Renal cortical epithelial cell (primary cell): ENCODE measurements around the gene RILPL1. TPM values are rescaled to one million over a fixed set of nuclear protein-coding genes. Genes with fewer than 3 reads are reported as not detected.
"Not testable (repeated sequence)": the region's sequence is repeated elsewhere in the genome, so short reads cannot be mapped to it uniquely, and the experiment has no call there.

ENCODE experiments used
- DNase-seq: peaks from one replicate; pipeline ENCODE4 v3.0.0-alpha.2; 2011; ENCODE audit warnings: low read depth
- total RNA-seq: library from RNA; depleted of rRNA; stranded (reverse); fragments of >200 nt; gene quantifications from 2 replicates; pipeline ENCODE4 v1.2.3, GENCODE V29; 2014

Gene RILPL1
- total RNA-seq, 1 donor from 2014 or later: 11.2 TPM

- DNase-seq: no peak
These were observed 64.7 kb downstream of the RILPL1 start for GRCh38 chr12:123468786-123469185.

- no peak for DNase-seq
These were observed 68.4 kb downstream of the RILPL1 start for GRCh38 chr12:123465084-123465483.

DNA sequence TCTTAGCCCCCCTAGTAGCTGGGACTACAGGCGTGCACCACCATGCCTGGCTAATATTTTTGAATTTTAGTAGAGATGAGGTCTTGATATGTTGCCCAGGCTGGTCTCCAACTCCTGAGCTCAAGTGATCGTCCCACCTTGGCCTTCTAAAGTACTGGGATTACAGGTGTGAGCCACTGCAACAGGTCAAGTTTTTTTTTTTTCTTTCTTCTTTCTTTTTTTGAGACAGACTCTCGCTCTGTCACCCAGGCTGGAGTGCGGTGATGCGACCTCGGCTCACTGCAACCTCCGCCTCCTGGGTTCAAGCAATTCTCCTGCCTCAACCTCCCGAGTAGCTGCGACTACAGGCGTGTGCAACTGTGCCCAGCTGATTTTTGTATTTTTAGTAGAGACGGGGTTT, 70.3 kb downstream of the RILPL1 start:
- not testable (repeated sequence) for DNase-seq

DNA sequence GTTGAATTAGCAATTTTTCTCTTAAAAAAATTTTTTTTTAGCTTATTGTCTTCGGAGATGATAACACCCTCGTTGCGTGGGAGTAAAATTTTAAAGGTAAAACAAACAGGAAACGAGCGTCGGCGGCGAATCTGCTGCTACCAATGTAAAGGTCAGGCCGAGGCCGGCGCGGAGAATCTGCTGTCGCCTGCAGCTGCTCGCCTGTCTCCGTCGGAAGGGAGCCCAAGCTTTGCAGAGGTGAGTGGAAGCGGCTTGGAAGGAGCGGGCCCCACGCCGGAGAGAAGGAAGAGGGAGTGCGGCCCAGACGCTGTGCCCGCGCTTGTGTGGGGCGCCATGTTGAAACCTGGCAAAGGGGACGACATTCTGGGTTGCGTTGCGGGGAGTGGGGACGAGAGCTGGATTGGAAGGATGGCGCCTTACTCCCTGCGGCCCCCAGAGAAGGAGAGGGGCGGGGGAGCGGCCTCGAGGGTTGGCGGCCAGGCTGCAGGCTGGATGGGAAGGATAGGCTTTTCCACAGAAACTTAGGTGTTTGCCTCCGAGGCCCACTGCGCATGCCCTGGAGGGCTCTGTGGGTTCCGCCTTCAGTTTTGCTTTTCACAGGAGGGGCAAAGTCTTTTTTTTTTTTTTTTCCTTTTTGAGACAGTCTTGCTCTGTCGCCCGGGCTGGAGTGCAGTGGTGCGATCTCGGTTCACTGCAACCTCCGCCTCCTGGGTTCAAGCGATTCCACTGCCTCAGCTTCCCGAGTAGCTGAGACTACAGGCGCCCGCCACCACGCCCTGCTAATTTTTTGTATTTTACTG, 75.3 kb downstream of the RILPL1 start, which contains the start of gene SNRNP35:
SNRNP35 (plus strand) TSS at position 160 of the 800 bp plus-strand sequence. CDS start 7,402 bp downstream, outside the sequence.
- DNase-seq: peak; percentile 74

DNA sequence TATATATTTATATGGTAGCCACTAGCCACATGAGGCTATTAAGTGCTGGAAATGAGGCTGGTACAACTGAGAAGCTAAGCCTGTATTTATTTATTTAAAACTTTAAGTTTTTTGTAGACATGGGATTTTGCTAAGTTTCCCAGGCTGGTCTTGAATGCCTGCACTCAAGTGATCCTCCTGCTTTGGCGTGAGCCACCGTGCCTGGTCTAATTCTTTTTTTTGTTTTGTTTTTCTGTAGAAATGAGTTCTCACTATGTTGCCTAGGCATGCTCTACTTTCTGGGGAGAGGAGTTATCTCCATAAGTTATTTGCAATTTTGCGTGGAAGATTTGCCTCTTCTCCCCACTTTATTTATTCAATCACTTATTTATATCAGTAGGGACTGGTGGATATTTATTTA, 80.4 kb downstream of the RILPL1 start:
- DNase-seq: no peak

DNA sequence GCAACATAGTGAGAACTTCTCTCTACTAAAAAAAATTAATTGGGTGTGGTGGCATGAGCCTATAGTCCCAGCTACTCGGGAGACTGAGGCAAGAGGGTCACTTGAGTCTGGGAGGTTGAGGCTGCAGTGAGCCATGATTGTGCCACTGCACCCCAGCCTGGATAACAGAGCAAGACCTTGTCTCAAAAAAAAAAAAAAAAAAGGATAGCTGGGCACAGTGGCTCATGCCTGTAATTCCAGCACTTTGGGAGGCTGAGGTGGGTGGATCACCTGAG, 81.3 kb downstream of the RILPL1 start:
- not testable (repeated sequence) for DNase-seq

DNA sequence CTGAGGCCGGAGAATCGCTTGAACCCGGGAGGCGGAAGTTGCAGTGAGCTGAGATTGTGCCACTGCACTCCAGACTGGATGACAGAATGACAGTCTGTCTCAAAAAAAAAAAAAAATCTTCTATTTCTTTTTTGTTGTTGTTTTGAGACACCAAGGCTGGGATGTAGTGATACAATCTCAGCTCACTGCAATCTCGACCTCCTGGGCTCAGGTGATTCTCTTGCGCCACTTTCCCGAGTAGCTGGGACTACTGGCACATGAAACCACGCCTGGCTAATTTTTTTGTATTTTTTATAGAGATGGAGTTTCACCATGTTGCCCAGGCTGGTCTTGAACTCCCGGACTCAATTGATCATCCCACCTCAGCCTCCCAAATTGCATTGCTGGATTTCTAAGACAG, 82.9 kb downstream of the RILPL1 start:
- no peak for DNase-seq

- DNase-seq: no peak
These were observed 83.7 kb downstream of the RILPL1 start for GRCh38 chr12:123449856-123450255.

GRCh38 chr12:123449249-123449733, 84.2 kb downstream of the RILPL1 start:
- no peak for DNase-seq

GRCh38 chr12:123446333-123446713, 87.2 kb downstream of the RILPL1 start:
- no peak for DNase-seq

DNA sequence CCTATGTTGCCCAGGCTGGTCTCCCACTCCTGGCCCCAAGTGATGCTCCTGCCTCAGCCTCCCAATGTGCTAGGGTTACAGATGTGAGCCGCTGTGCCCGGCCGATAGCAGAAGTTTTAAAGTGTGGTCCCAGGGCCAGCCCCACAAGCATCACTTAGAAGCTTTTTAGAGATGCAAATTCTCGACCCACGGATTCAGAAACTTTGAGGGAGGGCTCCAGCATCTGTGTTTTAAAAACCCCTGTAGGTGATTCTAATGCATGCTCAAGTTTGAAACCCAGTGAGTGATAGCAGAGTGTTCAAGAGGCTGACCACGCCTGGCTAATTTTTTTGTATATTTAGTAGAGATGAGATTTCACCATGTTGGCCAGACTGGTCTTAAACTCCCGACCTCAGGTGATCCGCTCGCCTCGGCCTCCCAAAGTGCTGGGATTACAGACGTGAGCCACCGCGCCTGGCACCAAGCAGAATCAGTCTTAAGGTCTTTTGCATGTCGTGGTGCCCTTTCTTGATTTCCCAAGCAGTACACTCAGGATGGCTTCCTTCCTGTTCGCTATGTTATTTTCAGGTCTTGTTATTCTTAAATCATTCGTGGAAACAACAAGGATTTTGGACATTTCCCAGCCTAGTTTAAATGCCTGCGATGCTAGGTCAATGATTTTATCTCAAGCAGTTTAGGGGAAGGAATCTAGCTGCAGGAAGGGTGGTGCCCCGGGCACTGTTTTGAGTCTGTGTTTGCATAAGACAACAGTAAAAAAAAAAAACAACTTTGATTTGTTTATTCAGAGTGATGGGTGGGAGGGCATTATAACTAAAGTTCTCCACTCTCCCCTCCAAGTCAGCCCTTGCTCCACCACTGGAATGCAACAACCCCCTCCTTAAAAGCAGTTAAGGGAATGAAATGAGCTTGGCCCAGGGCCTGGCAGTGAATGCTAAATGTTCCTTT, 87.9 kb downstream of the RILPL1 start:
- peak; percentile 80 for DNase-seq

GRCh38 chr12:123444092-123445026, 89.2 kb downstream of the RILPL1 start:
- peak; percentile 29 for DNase-seq

- no peak for DNase-seq
These were observed 90.7 kb downstream of the RILPL1 start for GRCh38 chr12:123442774-123443173.

GRCh38 chr12:123441523-123442164, 91.9 kb downstream of the RILPL1 start:
- DNase-seq: no peak

DNA sequence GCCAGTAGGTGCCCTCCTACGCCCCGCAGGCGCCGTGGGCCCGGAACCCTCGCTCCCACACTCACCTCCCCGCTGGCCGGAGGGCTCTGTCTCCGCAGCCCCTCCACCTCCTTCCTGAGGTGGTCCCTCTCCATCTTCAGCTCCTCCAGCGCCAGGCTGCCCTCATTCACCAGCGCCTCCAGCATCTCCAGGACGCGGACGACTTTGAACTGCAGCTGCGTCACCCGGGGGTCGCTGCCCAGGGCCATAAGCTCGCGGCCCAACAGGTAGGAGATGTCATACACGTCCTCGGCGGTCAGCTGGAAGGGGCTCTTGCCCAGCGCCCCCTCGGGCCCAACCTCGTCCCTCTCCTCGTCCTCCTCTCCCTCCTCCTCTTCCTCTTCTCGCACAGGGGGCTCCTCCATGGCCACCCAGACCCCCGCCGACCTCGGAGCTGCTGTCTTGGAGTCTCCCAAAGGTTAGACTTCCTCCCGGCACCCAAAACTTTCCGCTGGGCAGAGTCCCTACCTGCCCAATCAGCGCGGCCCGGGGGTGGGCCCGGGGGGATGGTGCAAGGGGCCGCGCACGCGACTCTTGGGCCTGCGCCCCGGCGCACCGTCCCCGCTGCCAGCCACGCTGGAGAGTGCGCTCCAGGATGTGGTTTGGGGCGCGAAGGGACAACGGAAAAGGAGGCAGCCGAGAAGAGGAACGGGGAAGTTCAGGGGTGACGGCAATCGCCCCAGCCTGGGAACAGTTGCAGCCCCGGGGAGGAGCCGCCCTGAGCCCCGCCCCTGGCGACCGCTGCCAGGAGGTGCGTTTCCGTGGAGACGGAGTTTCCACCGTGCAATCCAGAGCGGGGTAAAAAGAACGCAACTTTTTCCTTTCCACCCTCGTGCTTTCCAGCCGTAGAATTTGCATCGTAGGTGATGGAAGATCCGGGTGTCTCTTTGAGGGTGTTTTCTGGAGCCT, 97.2 kb downstream of the RILPL1 start, which contains the start of gene RILPL2:
RILPL2 (minus strand) TSS at position 668 of the 948 bp plus-strand sequence; CDS start at position 404, 264 bp downstream.
- DNase-seq: peak; percentile 67

DNA sequence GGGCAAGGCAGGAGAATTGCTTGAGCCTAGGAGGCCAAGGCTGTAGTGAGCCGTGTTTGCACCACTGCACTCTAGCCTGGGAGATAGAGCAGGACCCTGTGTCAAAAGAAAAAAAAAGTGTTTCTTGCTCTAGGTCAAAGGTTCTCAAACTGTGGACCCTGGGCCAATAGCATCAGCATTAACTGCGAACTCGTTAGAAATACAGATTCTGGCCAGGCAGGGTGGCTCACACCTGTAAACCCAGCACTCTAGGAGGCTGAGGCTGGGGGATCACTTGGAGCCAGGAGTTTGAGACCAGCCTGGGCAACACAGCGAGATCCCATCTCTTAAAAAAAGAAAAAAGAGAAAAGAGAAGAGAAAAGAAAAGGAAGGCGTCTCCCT, 97.9 kb downstream of the RILPL1 start:
- DNase-seq: no peak

DNA sequence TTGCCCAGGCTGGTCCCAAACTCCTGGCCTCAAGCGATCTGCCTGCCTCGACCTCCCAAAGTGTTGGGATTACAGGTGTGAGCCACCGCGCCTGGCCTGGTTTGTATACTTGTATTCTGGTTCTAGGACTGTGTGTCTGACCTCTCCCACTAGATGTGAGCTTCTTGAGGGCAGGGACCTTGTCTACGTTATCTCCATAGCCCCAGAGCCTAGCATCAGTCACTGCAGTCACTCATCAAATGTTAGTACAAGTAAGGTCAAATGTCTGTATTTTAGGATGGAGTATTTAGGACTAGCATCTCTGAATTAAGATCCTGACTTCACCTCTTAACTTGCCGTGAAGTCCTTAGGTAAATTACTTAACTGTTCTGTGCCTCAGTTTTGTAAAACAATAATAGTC, 99.9 kb downstream of the RILPL1 start:
- DNase-seq: no peak

DNA sequence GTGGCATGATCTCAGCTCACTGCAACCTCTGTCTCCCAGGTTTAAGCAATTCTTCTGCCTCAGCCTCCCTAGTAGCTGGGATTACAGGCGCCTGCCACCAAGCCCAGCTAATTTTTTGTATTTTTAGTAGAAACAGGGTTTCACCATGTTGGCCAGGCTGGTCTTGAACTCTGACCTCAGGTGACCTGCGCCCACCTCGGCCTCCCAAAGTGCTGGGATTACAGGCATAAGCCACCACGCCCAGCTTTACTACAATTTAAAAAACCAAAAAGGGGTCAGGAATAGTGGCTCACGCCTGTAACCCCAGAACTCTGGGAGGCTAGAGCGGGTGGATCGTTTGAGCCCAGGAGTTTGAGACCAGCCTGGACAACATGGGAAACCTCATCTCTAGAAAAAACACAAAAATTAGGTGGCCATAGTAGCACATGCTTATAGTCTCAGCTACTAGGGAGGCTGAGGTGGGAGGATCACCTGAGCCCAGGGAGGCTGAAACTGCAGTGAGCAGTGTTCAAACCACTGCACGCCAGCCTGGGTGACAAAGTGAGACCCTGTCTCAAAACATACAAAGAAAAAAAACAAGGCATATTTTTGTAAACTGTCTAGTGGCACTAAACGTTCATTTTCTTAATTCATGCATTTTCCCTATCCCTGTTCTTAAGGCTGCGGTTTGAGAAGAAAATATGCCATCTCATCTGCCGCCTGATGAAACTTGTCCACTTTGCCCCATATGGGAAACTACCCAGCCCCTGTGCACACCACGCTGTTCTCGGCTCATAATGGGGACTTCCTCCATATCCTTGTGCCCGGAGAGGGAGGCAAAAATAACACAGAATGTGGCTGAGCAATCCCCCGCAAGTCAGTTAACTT, 101.3 kb downstream of the RILPL1 start:
- DNase-seq: peak; percentile 40

DNA sequence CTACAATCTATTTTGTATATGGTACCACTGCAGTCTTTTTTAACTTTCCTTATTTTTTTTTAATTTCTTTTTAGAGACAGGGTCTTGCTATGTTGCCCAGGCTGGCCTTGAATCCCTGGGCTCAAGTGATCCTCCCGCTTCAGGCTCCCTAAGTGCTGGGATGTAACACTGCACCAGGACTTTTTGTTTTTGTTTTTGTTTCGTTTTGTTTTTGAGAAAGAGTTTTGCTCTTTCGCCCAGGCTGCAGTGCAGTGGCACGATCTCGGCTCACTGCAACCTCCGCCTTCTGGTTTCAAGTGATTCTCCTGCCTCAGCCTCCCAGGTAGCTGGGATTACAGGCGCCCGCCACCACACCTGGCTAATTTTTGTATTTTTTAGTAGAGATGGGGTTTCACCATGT, 104.4 kb downstream of the RILPL1 start:
- not testable (repeated sequence) for DNase-seq
